GM12872 (cell line): Measurements from ENCODE around the gene ROR2.

ENCODE experiments used
- TF ChIP-seq, protein P1 (sequence below): IDR thresholded peaks from 3 replicates; pipeline ENCODE4 v1.5.1; 2011; ENCODE audit warnings: low read depth, mild to moderate bottlenecking, low read length, moderate library complexity; ENCODE audit not compliant: insufficient read depth

Gene ROR2

DNA sequence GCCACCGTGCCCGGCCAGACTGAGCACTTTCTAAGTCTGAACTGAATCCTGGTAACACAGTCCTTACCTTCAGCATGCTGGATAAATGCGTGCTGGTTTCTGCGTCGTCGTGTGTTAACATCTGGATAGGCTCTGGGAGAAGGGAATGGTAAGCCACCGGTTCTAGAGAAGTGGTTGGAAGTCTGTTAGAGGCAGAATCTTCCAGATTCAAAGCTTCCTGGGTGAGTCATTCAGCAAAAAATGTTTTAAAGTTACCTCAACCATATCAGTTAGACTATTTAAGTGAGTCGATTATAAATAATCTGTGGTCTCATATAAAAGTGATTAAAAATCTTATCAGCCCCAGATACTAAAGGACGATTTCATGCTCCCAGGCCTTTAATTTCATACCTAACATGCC is 269.9 kb downstream of the ROR2 start:
- TF ChIP-seq, protein P1, sequence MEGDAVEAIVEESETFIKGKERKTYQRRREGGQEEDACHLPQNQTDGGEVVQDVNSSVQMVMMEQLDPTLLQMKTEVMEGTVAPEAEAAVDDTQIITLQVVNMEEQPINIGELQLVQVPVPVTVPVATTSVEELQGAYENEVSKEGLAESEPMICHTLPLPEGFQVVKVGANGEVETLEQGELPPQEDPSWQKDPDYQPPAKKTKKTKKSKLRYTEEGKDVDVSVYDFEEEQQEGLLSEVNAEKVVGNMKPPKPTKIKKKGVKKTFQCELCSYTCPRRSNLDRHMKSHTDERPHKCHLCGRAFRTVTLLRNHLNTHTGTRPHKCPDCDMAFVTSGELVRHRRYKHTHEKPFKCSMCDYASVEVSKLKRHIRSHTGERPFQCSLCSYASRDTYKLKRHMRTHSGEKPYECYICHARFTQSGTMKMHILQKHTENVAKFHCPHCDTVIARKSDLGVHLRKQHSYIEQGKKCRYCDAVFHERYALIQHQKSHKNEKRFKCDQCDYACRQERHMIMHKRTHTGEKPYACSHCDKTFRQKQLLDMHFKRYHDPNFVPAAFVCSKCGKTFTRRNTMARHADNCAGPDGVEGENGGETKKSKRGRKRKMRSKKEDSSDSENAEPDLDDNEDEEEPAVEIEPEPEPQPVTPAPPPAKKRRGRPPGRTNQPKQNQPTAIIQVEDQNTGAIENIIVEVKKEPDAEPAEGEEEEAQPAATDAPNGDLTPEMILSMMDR: no peak

DNA sequence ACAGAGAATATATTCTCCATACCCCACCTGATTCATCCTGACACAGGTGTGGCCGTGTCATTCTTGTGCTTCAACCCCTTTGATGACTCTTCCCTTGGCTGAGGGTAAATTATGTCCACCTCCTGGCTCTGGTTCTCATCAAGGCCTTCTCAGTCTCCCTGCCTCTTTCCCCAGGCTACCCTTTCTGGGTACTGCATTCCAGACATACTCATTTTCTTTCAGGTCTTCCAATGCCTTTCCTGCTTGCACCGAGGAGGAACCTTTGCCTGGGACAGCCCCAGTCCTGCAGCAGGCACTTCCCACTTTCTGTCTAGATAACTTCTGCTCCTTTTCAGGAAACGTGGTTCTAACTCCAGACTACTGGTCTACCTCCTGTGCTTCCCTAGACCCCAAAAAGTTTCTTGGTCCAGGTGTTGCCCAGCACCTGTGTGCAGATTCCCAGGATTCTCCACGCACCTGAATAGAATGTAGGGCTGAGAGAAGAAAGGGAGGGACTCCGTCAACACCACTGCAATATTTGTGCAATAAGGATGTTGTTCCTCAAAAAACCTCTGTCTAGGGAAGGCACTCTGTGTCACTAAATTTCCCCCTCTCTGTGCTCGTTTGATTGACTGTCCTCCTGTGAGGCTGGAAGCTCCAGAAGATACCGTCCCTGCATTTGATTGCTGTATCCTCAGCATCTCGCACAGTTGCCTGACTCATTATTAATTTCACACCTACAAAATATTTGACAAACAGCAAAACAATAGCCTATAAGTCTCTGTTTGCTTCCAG is 271.0 kb downstream of the ROR2 start:
- TF ChIP-seq, protein P1: no peak

DNA sequence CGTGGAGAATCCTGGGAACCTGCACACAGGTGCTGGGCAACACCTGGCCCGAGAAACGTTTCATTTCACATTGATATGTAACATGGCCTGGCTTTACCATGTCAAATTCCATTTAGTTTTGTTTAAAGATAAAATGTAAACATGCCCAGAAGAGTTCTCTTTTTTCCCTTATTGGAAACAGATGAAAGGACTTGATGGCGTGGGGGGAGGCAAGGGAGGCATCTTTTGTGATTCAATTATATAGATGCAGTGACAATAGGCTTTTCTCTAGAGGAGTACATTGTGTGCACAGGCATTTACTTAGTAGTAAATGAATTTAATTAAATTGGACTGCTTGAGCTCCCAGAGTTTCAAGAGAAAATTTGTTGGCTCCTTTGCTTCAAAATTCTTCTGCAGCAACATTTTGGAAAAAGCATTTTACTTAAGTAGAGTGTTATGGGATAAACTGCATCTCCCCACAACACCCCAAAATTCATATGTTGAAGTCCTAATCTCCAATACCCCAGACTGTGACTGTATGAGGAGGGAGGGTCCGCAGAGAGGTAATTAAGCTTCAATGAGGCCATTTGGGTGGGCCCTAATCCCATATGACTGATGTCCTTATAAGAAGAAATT is 272.1 kb downstream of the ROR2 start:
- TF ChIP-seq, protein P1: no peak

GRCh38 chr9:91677331-91677730 is 272.7 kb downstream of the ROR2 start:
- TF ChIP-seq, protein P1: no peak

GRCh38 chr9:91676046-91676445 is 274.0 kb downstream of the ROR2 start:
- TF ChIP-seq, protein P1: peak; percentile 62

DNA sequence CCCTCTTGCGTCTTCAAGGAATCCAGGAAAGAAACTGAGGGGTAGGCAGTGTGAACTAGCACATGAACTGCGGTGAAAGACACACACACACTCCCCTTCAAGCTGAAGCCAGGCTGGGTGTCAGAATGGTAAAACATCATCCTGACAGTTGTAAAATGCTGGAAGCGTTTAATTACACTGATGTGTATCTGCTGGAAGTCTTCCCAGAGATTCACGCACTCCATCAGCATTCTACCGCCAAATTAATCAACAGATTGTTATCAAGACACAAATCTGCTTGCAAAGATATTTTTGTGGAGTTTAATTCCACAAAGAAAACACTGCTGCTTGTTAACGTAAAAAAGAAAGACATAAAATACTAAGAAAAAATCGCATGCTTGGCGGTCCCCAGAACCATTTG is 285.4 kb downstream of the ROR2 start:
- TF ChIP-seq, protein P1: no peak

DNA sequence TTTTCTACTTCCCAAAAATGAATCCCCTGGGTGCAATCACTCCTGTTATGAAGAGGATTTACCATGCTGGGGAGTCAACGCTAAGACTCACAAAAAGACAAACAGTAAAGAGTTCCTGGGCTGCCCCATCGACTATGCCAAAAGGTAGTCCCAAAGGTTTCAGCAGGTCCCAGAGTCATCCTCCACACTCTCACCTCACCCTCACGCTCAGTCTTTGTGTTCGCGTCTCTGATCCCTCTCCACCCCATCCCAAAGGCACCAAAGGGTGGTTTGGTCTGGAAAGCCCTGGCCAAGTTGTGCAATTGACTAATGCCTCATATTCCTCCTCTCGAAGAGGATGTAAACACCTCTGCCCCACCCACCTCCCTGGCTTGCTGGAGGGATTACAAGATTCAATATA is 286.2 kb downstream of the ROR2 start:
- TF ChIP-seq, protein P1: no peak
